ENCODE data around the gene SCYGR6. TPM values are rescaled to one million over a fixed set of nuclear protein-coding genes. Genes with fewer than 3 reads are reported as not detected.

SCYGR6 gene
- polyA plus RNA-seq, 3 donors: not detected

GRCh38 chr2:227720680-227721079 is 3.9 kb downstream of the SCYGR6 start:
- Mint-ChIP-seq H3K9me3 (peaks cover 0 to 3% (median 0%) of the 10 kb centered on the region in 7 donors), H3K27ac (no peak overlapping the region), H3K4me3 (peak overlapping the region in 1 of 2 donors; percentile 9), H3K4me1 (peaks cover 11% of the 10 kb centered on the region), H3K36me3 (no peaks in the 10 kb centered on the region), H3K27me3 (ENCODE audit: low read depth in 3 of 3) (peaks cover 18 to 32% (median 27%) of the 10 kb centered on the region in 3 donors)
- Histone ChIP-seq H2AFZ (ENCODE audit: insufficient read depth, low read depth, low read length, poor library complexity, severe bottlenecking) (no peak overlapping the region), H3K27ac (ENCODE audit: low read depth in 1 of 2, low read length in 2 of 2) (no peak overlapping the region), H3K9ac (ENCODE audit: insufficient read depth, low read length, poor library complexity, severe bottlenecking) (no peak overlapping the region), H3K79me2 (ENCODE audit: insufficient read depth, low read length) (no peaks in the 10 kb centered on the region), H3K4me3 (replicated peaks in 1 of 3; ENCODE audit: low read depth in 2 of 3, low read length in 3 of 3) (no peak overlapping the region), H4K20me1 (ENCODE audit: insufficient read depth, low read length) (no peaks in the 10 kb centered on the region), H3K27me3 (ENCODE audit: control insufficient read depth in 2 of 2, insufficient read depth in 2 of 2, low read length in 2 of 2) (peaks cover 0 to 16% of the 10 kb centered on the region in 2 donors), H3K9me3 (replicated peaks in 1 of 2; ENCODE audit: control insufficient read depth in 1 of 2, insufficient read depth in 1 of 2, low read length in 2 of 2) (no peaks in the 10 kb centered on the region), H3K4me2 (replicated peaks; ENCODE audit: extremely low read depth, low read length, poor library complexity, severe bottlenecking) (no peak overlapping the region), H3K4me1 (ENCODE audit: control insufficient read depth in 1 of 2, insufficient read depth in 2 of 2, low read length in 2 of 2) (peaks cover 6% of the 10 kb centered on the region in 2 donors), H3K36me3 (replicated peaks in 1 of 2; ENCODE audit: control insufficient read depth in 1 of 2, insufficient read depth in 2 of 2, low read length in 2 of 2) (no peaks in the 10 kb centered on the region)
- WGBS (ENCODE audit: insufficient coverage): 100% methylated on average over 3 of the region's 4 CpGs
- no peak for DNase-seq
- no peak for TF ChIP-seq CTCF (IDR thresholded peaks at IDR 0.05)
- intact Hi-C loops (cut with micrococcal nuclease): no loop called here

GRCh38 chr2:227719641-227720040 is 4.9 kb downstream of the SCYGR6 start:
- Histone ChIP-seq H3K4me2 (replicated peaks; ENCODE audit: extremely low read depth, low read length, poor library complexity, severe bottlenecking) (no peak overlapping the region), H4K20me1 (ENCODE audit: insufficient read depth, low read length) (no peaks in the 10 kb centered on the region), H3K27me3 (ENCODE audit: control insufficient read depth in 2 of 2, insufficient read depth in 2 of 2, low read length in 2 of 2) (peaks cover 0 to 16% of the 10 kb centered on the region in 2 donors), H3K9me3 (replicated peaks in 1 of 2; ENCODE audit: control insufficient read depth in 1 of 2, insufficient read depth in 1 of 2, low read length in 2 of 2) (no peaks in the 10 kb centered on the region), H3K79me2 (ENCODE audit: insufficient read depth, low read length) (no peaks in the 10 kb centered on the region), H3K36me3 (replicated peaks in 1 of 2; ENCODE audit: control insufficient read depth in 1 of 2, insufficient read depth in 2 of 2, low read length in 2 of 2) (no peaks in the 10 kb centered on the region), H3K4me1 (ENCODE audit: control insufficient read depth in 1 of 2, insufficient read depth in 2 of 2, low read length in 2 of 2) (peaks cover 6% of the 10 kb centered on the region in 2 donors), H2AFZ (ENCODE audit: insufficient read depth, low read depth, low read length, poor library complexity, severe bottlenecking) (no peak overlapping the region), H3K27ac (ENCODE audit: low read depth in 1 of 2, low read length in 2 of 2) (no peak overlapping the region), H3K4me3 (replicated peaks in 1 of 3; ENCODE audit: low read depth in 2 of 3, low read length in 3 of 3) (no peak overlapping the region), H3K9ac (ENCODE audit: insufficient read depth, low read length, poor library complexity, severe bottlenecking) (no peak overlapping the region)
- H3K4me1 Mint-ChIP-seq: peaks cover 9% of the 10 kb centered on the region
- H3K27me3 Mint-ChIP-seq (ENCODE audit: low read depth in 3 of 3): peaks cover 19 to 35% (median 28%) of the 10 kb centered on the region in 3 donors
- no peaks in the 10 kb centered on the region for H3K36me3 Mint-ChIP-seq
- intact Hi-C loops (cut with micrococcal nuclease): no loop called here
- peaks cover 0 to 3% (median 0%) of the 10 kb centered on the region in 7 donors for H3K9me3 Mint-ChIP-seq
- H3K27ac Mint-ChIP-seq: no peak overlapping the region
- DNase-seq: no peak
- no CpG with 5 or more reads among the region's 4 CpGs for WGBS (ENCODE audit: insufficient coverage)
- no peak overlapping the region for H3K4me3 Mint-ChIP-seq
- no peak for TF ChIP-seq CTCF (IDR thresholded peaks at IDR 0.05)
